Suppressor macrophage (primary cell): ENCODE data around the gene SCN10A.

Experiments
- DNase-seq, 4 experiments: peaks; one replicate each; pipeline ENCODE4 v3.0.0-alpha.2; 2020 to 2022

The SCN10A gene

GRCh38 chr3:38763569-38763968, 52.4 kb downstream of the SCN10A start:
- DNase-seq, result no peak

- DNase-seq, result no peak
Observed at GRCh38 chr3:38758557-38758956, 57.5 kb downstream of the SCN10A start.

- no peak for DNase-seq
Observed at GRCh38 chr3:38757721-38758120, 58.3 kb downstream of the SCN10A start.

GRCh38 chr3:38756892-38757291, 59.1 kb downstream of the SCN10A start:
- DNase-seq, result no peak

GRCh38 chr3:38755130-38755529, 60.9 kb downstream of the SCN10A start:
- DNase-seq, result peak in 1 of 4 experiments; percentile 7

- no peak for DNase-seq
Observed at GRCh38 chr3:38746641-38747040, 69.4 kb downstream of the SCN10A start.

GRCh38 chr3:38743043-38743442, 73.0 kb downstream of the SCN10A start:
- DNase-seq, result peak in 3 of 4 experiments; percentile 20 to 38 (median 28)

- no peak for DNase-seq
Observed at GRCh38 chr3:38742550-38742949, 73.5 kb downstream of the SCN10A start.

- DNase-seq, result peak; percentile 34 to 75 (median 62)
Observed at GRCh38 chr3:38740537-38740936, 75.5 kb downstream of the SCN10A start.

- DNase-seq, result no peak
Observed at GRCh38 chr3:38739931-38740330, 76.1 kb downstream of the SCN10A start.

GRCh38 chr3:38739396-38739689, 76.7 kb downstream of the SCN10A start:
- DNase-seq, result peak in 3 of 4 experiments; percentile 4 to 32 (median 14)

- peak; percentile 59 to 71 (median 70) for DNase-seq
Observed at GRCh38 chr3:38738630-38739395, 77.2 kb downstream of the SCN10A start.

GRCh38 chr3:38731522-38731921, 84.5 kb downstream of the SCN10A start:
- no peak for DNase-seq

GRCh38 chr3:38730281-38730680, 85.7 kb downstream of the SCN10A start:
- DNase-seq, result no peak

- no peak for DNase-seq
Observed at GRCh38 chr3:38728008-38728407, 88.0 kb downstream of the SCN10A start.

- DNase-seq, result no peak
Observed at GRCh38 chr3:38726751-38727150, 89.3 kb downstream of the SCN10A start.

- DNase-seq, result no peak
Observed at GRCh38 chr3:38725726-38726419, 90.1 kb downstream of the SCN10A start.

GRCh38 chr3:38724392-38724736, 91.7 kb downstream of the SCN10A start:
- no peak for DNase-seq

GRCh38 chr3:38723569-38724391, 92.2 kb downstream of the SCN10A start:
- DNase-seq, result no peak

- no peak for DNase-seq
Observed at GRCh38 chr3:38722781-38723568, 93.0 kb downstream of the SCN10A start.

GRCh38 chr3:38721207-38721772, 94.7 kb downstream of the SCN10A start:
- no peak for DNase-seq

- no peak for DNase-seq
Observed at GRCh38 chr3:38720465-38720864, 95.6 kb downstream of the SCN10A start.
